HG03045 (cell line): ENCODE data around the gene SLC12A7.

Experiments
- ATAC-seq: cut with Tn5 transposase; IDR thresholded peaks from one replicate; pipeline ENCODE4 v1.9.1; 2021; ENCODE audit warnings: mild to moderate bottlenecking, moderate library complexity; ENCODE audit not compliant: unreplicated experiment

The SLC12A7 gene

GRCh38 chr5:1054018-1054798 is 57.7 kb downstream of the SLC12A7 start:
- ATAC-seq, result no peak

GRCh38 chr5:1053391-1054017 is 58.4 kb downstream of the SLC12A7 start:
- no peak for ATAC-seq

GRCh38 chr5:1052641-1053390 is 59.0 kb downstream of the SLC12A7 start:
- ATAC-seq, result no peak

GRCh38 chr5:1052076-1052475 is 59.8 kb downstream of the SLC12A7 start:
- ATAC-seq, result no peak

- no peak for ATAC-seq
Measured at GRCh38 chr5:1051366-1051720, 60.5 kb downstream of the SLC12A7 start.

GRCh38 chr5:1050423-1051365 is 61.2 kb downstream of the SLC12A7 start:
- no peak for ATAC-seq

GRCh38 chr5:1048861-1049838 is 62.7 kb downstream of the SLC12A7 start:
- no peak for ATAC-seq

GRCh38 chr5:1048162-1048721 is 63.6 kb downstream of the SLC12A7 start:
- ATAC-seq, result no peak

GRCh38 chr5:1047332-1047965 is 64.4 kb downstream of the SLC12A7 start:
- ATAC-seq, result no peak

GRCh38 chr5:1045960-1046560 is 65.8 kb downstream of the SLC12A7 start:
- ATAC-seq, result no peak

GRCh38 chr5:1044117-1044516 is 67.7 kb downstream of the SLC12A7 start:
- no peak for ATAC-seq

GRCh38 chr5:1043327-1043726 is 68.5 kb downstream of the SLC12A7 start:
- ATAC-seq, result no peak

- no peak for ATAC-seq
Measured at GRCh38 chr5:1042626-1043025, 69.2 kb downstream of the SLC12A7 start.

- ATAC-seq, result no peak
Measured at GRCh38 chr5:1041225-1042143, 70.4 kb downstream of the SLC12A7 start.

GRCh38 chr5:1040571-1040970 is 71.3 kb downstream of the SLC12A7 start:
- ATAC-seq, result no peak

- no peak for ATAC-seq
Measured at GRCh38 chr5:1039706-1040260, 72.1 kb downstream of the SLC12A7 start.

GRCh38 chr5:1039210-1039548 is 72.7 kb downstream of the SLC12A7 start:
- no peak for ATAC-seq
